Osteoblast (primary cell): ENCODE data around the gene PODXL2. TPM values are rescaled to one million over a fixed set of nuclear protein-coding genes. Genes with fewer than 3 reads are reported as not detected.

Experiments used
- DNase-seq: peaks from one replicate; pipeline ENCODE4 v3.0.0; 2011; ENCODE audit warnings: low spot score, mixed read lengths; ENCODE audit not compliant: insufficient read length; ENCODE audit errors: missing footprints
- H2AFZ ChIP-seq: 2 replicates; pipeline ENCODE4 v1.6.0; 2011; ENCODE audit warnings: mild to moderate bottlenecking, low read length
- H3K27ac ChIP-seq: 2 replicates; pipeline ENCODE4 v1.5.1; 2011; ENCODE audit warnings: mild to moderate bottlenecking, low read depth, low read length, moderate library complexity
- H3K27me3 ChIP-seq: 2 replicates; pipeline ENCODE4 v1.6.0; 2012; ENCODE audit warnings: mild to moderate bottlenecking, control low read depth, inconsistent platforms, low read length, moderate library complexity; ENCODE audit not compliant: insufficient read depth
- H3K36me3 ChIP-seq: 2 replicates; pipeline ENCODE4 v1.5.1; 2011; ENCODE audit warnings: mild to moderate bottlenecking, low read length, control low read depth, moderate library complexity; ENCODE audit not compliant: insufficient read depth
- H3K4me1 ChIP-seq: 2 replicates; pipeline ENCODE4 v1.5.1; 2011; ENCODE audit warnings: mild to moderate bottlenecking, low read length, control low read depth, moderate library complexity; ENCODE audit not compliant: insufficient read depth
- H3K4me2 ChIP-seq: 2 replicates; pipeline ENCODE4 v1.6.0; 2011; ENCODE audit warnings: mild to moderate bottlenecking, low read length; ENCODE audit not compliant: insufficient read depth
- H3K4me3 ChIP-seq: fragments of 200-600 bp; sonication (generic); 3 replicates; pipeline ENCODE4 v1.5.1; 2012; ENCODE audit warnings: mild to moderate bottlenecking, low read length, inconsistent platforms; ENCODE audit not compliant: insufficient read depth
- H3K79me2 ChIP-seq: 2 replicates; pipeline ENCODE4 v1.6.0; 2012; ENCODE audit warnings: mild to moderate bottlenecking, low read length, control low read depth, inconsistent platforms; ENCODE audit not compliant: insufficient read depth
- H3K9me3 ChIP-seq: 2 replicates; pipeline ENCODE4 v1.5.1; 2011; ENCODE audit warnings: low read depth, low read length, control low read depth
- H4K20me1 ChIP-seq: 2 replicates; pipeline ENCODE4 v1.6.0; 2012; ENCODE audit warnings: mild to moderate bottlenecking, low read length, control low read depth; ENCODE audit not compliant: insufficient read depth
- CTCF ChIP-seq: IDR thresholded peaks from 2 replicates; pipeline ENCODE4 v1.5.1; 2011; ENCODE audit warnings: mild to moderate bottlenecking, low read depth, low read length, moderate library complexity; ENCODE audit errors: extremely low read depth
- total RNA-seq: library from RNA; depleted of rRNA; stranded (reverse); fragments of >200 nt; gene quantifications from 2 replicates; pipeline ENCODE4 v1.2.3, GENCODE V29; 2012

The PODXL2 gene
- total RNA-seq, 1 donor = 0.36 TPM

- Histone ChIP-seq H3K4me1 (no peaks in the 10 kb centered on the region), H3K79me2 (no peaks in the 10 kb centered on the region), H3K4me3 (no peak overlapping the region), H3K4me2 (no peak overlapping the region), H4K20me1 (no peaks in the 10 kb centered on the region), H2AFZ (no peak overlapping the region), H3K27me3 (peaks cover 2% of the 10 kb centered on the region), H3K36me3 (no peaks in the 10 kb centered on the region), H3K9me3 (no peaks in the 10 kb centered on the region), H3K27ac (no peak overlapping the region)
- DNase-seq = no peak
- TF ChIP-seq CTCF = no peak
Observed at GRCh38 chr3:127665586-127665985, 36.6 kb downstream of the PODXL2 start.

- peaks cover under 1% of the 10 kb centered on the region for H3K4me1 ChIP-seq
- H3K27ac ChIP-seq = no peak overlapping the region
Observed at GRCh38 chr3:127666676-127667075, 37.7 kb downstream of the PODXL2 start.

GRCh38 chr3:127667119-127667681, 38.2 kb downstream of the PODXL2 start:
- peaks cover 2% of the 10 kb centered on the region for H3K27me3 ChIP-seq
- H2AFZ ChIP-seq = no peak overlapping the region

More at GRCh38 chr3:127666676-127667075, 37.7 kb downstream of the PODXL2 start:
- H3K79me2 ChIP-seq = no peaks in the 10 kb centered on the region
- no peak overlapping the region for H3K4me3 ChIP-seq
- H3K36me3 ChIP-seq = no peaks in the 10 kb centered on the region
- H4K20me1 ChIP-seq = no peaks in the 10 kb centered on the region
- H2AFZ ChIP-seq = no peak overlapping the region
- H3K27me3 ChIP-seq = peaks cover 2% of the 10 kb centered on the region
- no peak for DNase-seq
- H3K9me3 ChIP-seq = no peaks in the 10 kb centered on the region
- TF ChIP-seq CTCF = no peak
- no peak overlapping the region for H3K4me2 ChIP-seq

GRCh38 chr3:127668906-127669305, 39.9 kb downstream of the PODXL2 start:
- H3K79me2 ChIP-seq = no peaks in the 10 kb centered on the region
- no peaks in the 10 kb centered on the region for H4K20me1 ChIP-seq
- H3K4me3 ChIP-seq = no peak overlapping the region
- no peak for DNase-seq
- peaks cover 2% of the 10 kb centered on the region for H3K27me3 ChIP-seq
- H2AFZ ChIP-seq = no peak overlapping the region
- H3K4me2 ChIP-seq = no peak overlapping the region
- no peak overlapping the region for H3K27ac ChIP-seq
- no peak for TF ChIP-seq CTCF
- no peaks in the 10 kb centered on the region for H3K36me3 ChIP-seq
- peaks cover 5% of the 10 kb centered on the region for H3K4me1 ChIP-seq
- H3K9me3 ChIP-seq = no peaks in the 10 kb centered on the region

More at GRCh38 chr3:127667119-127667681, 38.2 kb downstream of the PODXL2 start:
- Histone ChIP-seq H3K4me3 (no peak overlapping the region), H3K27ac (no peak overlapping the region), H3K36me3 (no peaks in the 10 kb centered on the region), H3K9me3 (no peaks in the 10 kb centered on the region), H3K79me2 (no peaks in the 10 kb centered on the region), H3K4me2 (no peak overlapping the region), H4K20me1 (no peaks in the 10 kb centered on the region), H3K4me1 (peaks cover 5% of the 10 kb centered on the region)
- no peak for DNase-seq
- TF ChIP-seq CTCF = no peak
